ENCODE data around the gene ZBTB45. TPM values are rescaled to one million over a fixed set of nuclear protein-coding genes. Genes with fewer than 3 reads are reported as not detected.

Gene ZBTB45
- total and polyA plus RNA-seq, 10 donors = 4.0 to 16.0 (median 12.0) TPM

DNA sequence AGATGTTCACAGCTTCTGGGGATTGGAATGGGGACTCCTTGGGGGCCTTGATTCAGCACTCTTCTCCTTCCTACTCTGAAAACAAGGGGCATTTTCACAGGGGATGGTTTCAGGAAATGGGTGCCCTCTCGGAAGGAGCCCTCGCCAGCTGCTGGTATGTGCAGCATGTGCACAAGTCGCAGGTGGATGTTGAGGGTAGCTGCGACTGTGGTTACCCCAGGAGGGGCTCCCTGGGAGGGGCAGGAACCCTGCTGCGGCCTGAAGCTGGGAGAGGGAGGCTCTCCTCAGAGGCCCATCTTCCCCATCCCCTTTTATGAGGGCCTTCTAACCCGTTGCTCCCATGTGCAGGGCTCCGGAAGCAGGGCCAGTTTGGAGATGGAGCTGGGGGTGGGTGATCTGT is 37.2 kb downstream of the ZBTB45 start:
- no peak overlapping the region for H3K27ac ChIP-seq
- no peak for DNase-seq
- H3K27me3 ChIP-seq (replicated peaks in 1 of 7) = no peaks in the 10 kb centered on the region
- no peak overlapping the region for H3K4me3 ChIP-seq
- peaks cover 0 to 4% (median 0%) of the 10 kb centered on the region in 6 donors for H3K4me1 ChIP-seq
- 66 to 93% (median 78%) methylated on average over 7 of the region's 7 CpGs for WGBS, 5 donors
- no peaks in the 10 kb centered on the region for H3K9me3 ChIP-seq
- TF ChIP-seq, protein P1, sequence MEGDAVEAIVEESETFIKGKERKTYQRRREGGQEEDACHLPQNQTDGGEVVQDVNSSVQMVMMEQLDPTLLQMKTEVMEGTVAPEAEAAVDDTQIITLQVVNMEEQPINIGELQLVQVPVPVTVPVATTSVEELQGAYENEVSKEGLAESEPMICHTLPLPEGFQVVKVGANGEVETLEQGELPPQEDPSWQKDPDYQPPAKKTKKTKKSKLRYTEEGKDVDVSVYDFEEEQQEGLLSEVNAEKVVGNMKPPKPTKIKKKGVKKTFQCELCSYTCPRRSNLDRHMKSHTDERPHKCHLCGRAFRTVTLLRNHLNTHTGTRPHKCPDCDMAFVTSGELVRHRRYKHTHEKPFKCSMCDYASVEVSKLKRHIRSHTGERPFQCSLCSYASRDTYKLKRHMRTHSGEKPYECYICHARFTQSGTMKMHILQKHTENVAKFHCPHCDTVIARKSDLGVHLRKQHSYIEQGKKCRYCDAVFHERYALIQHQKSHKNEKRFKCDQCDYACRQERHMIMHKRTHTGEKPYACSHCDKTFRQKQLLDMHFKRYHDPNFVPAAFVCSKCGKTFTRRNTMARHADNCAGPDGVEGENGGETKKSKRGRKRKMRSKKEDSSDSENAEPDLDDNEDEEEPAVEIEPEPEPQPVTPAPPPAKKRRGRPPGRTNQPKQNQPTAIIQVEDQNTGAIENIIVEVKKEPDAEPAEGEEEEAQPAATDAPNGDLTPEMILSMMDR (IDR thresholded peaks at IDR 0.05 in 8 of 11, conservative IDR thresholded peaks at IDR 0.05 in 3 of 11) = no peak
- TF ChIP-seq POLR2A (IDR thresholded peaks at IDR 0.05) = no peak
- no peak for TF ChIP-seq POLR2AphosphoS5 (IDR thresholded peaks at IDR 0.05)
- intact Hi-C loops (cut with DNase I; ENCODE audit: low total_unique reads) = no loop called here
- peaks cover 0 to 38% (median 5%) of the 10 kb centered on the region in 6 donors for H3K36me3 ChIP-seq

DNA sequence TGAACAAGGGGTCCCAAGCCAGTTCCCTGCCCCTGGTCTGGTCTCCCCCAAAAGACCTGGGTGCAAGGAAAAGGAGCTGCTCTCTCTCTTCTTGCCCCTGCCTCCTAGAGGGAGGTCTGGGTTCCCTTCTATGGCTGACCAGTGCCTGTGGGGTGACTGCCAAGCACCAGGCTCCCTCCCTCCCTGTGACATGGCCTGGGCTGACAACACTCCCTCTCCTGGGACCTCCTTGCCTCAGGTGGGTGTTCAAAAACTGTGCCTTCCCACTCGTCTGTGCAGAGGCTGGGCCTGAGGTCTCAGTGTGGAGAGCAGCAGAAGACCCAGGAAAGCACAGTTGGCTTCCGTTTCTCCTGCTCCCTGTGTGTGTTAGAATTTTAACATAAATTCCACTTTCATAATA is 38.8 kb downstream of the ZBTB45 start:
- H3K4me1 ChIP-seq = peaks cover 7 to 16% (median 12%) of the 10 kb centered on the region in 6 donors
- no peaks in the 10 kb centered on the region for H3K27me3 ChIP-seq (replicated peaks in 1 of 7)
- H3K4me3 ChIP-seq = no peak overlapping the region
- 61 to 88% (median 76%) methylated on average over 2 of the region's 2 CpGs for WGBS, 5 donors
- no peak for TF ChIP-seq POLR2AphosphoS5 (IDR thresholded peaks at IDR 0.05)
- no peak for TF ChIP-seq POLR2A (IDR thresholded peaks at IDR 0.05)
- TF ChIP-seq, protein P1 (IDR thresholded peaks at IDR 0.05 in 8 of 11, conservative IDR thresholded peaks at IDR 0.05 in 3 of 11) = no peak
- no peak for DNase-seq
- H3K9me3 ChIP-seq = no peaks in the 10 kb centered on the region
- peaks cover 0 to 38% (median 5%) of the 10 kb centered on the region in 6 donors for H3K36me3 ChIP-seq
- H3K27ac ChIP-seq = no peak overlapping the region
- intact Hi-C loops (cut with DNase I; ENCODE audit: low total_unique reads) = no loop called here

DNA sequence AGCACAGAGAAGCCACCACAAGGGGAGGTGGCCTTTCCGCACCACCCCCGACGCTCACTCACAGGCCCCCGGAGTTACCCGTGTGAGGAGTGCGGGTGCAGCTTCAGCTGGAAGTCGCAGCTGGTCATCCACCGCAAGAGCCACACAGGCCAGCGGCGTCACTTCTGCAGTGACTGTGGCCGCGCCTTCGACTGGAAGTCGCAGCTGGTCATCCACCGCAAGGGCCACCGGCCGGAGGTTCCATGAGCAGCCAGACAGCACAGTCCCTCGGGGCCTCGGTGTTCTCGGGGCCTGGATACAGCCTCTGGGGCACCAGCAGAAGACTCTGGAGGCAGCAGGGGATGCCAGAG is 39.2 kb downstream of the ZBTB45 start:
- TF ChIP-seq, protein P1 (IDR thresholded peaks at IDR 0.05 in 8 of 11, conservative IDR thresholded peaks at IDR 0.05 in 3 of 11) = no peak
- no peak for TF ChIP-seq POLR2A (IDR thresholded peaks at IDR 0.05)
- no peak for TF ChIP-seq POLR2AphosphoS5 (IDR thresholded peaks at IDR 0.05)
- intact Hi-C loops (cut with DNase I; ENCODE audit: low total_unique reads) = no loop called here
- H3K27me3 ChIP-seq (replicated peaks in 1 of 7) = no peaks in the 10 kb centered on the region
- H3K4me3 ChIP-seq = no peak overlapping the region
- DNase-seq = no peak
- WGBS, 5 donors = 90 to 98% (median 94%) methylated on average over 8 to 20 of the region's 20 CpGs
- no peak overlapping the region for H3K27ac ChIP-seq
- H3K36me3 ChIP-seq = peaks cover 0 to 38% (median 5%) of the 10 kb centered on the region in 6 donors
- H3K9me3 ChIP-seq = no peaks in the 10 kb centered on the region
- H3K4me1 ChIP-seq = peaks cover 7 to 17% (median 13%) of the 10 kb centered on the region in 6 donors

DNA sequence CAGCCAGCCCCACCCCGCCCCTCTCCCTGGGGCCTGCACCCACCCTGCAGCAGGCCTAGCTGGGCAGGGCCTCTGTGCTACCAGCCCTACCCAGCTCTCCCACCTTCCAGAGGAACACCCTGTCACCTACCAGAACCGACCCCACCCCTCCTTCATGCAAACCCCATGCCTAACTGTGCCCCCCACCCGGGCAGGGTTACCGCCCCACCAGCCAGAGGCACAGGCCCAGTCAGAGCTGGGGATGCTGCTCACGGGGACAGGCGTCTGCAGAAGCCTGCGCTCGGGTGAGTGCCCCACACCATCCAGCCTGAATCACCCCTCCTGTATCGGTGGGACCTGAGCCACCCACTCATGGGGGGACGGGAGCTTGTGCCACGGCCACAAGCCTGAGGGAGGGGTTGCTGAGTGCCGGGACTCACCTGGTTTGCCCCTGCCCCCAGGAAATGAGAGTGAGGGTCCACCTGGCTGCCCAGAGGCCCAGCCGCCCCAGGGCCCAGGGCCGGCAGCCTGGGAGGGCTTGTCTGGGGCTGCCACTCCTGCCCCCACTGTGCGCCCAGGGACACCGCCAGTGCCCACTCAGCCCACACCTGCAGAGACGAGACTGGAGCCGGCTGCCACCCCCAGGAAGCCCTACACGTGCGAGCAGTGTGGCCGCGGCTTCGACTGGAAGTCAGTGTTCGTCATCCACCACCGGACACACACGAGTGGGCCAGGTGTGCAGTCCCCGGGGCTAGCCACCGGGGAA is 39.7 kb downstream of the ZBTB45 start:
- H3K4me1 ChIP-seq = peaks cover 12 to 22% (median 19%) of the 10 kb centered on the region in 6 donors
- 88 to 95% (median 93%) methylated on average over 10 to 28 of the region's 28 CpGs for WGBS, 5 donors
- no peak overlapping the region for H3K27ac ChIP-seq
- TF ChIP-seq POLR2A (IDR thresholded peaks at IDR 0.05) (no peak), POLR2AphosphoS5 (IDR thresholded peaks at IDR 0.05) (peak in 1 of 3 donors; percentile 7)
- TF ChIP-seq, protein P1 (IDR thresholded peaks at IDR 0.05 in 8 of 11, conservative IDR thresholded peaks at IDR 0.05 in 3 of 11) = no peak
- intact Hi-C loops (cut with DNase I; ENCODE audit: low total_unique reads) = no loop called here
- DNase-seq = no peak
- peaks cover 0 to 38% (median 5%) of the 10 kb centered on the region in 6 donors for H3K36me3 ChIP-seq
- H3K9me3 ChIP-seq = no peaks in the 10 kb centered on the region
- H3K4me3 ChIP-seq = no peak overlapping the region
- H3K27me3 ChIP-seq (replicated peaks in 1 of 7) = no peaks in the 10 kb centered on the region

Data from spleen (tissue), 11 donors.